ENCODE measurements around the gene SPATA31C2.
"Not testable (repeated sequence)": the region's sequence is repeated elsewhere in the genome, so short reads cannot be mapped to it uniquely, and the experiment has no call there.

Gene SPATA31C2

GRCh38 chr9:88138375-88138774, at the start of gene SPATA31C2:
SPATA31C2 (minus strand) TSS chr9:88138475; CDS start chr9:88138446, 29 bp downstream.
- not testable (repeated sequence) for FAIRE-seq

GRCh38 chr9:88187631-88188030, 49.4 kb upstream of the SPATA31C2 start:
- no peak for FAIRE-seq

GRCh38 chr9:88186495-88187110, 48.3 kb upstream of the SPATA31C2 start:
- no peak for FAIRE-seq

- no peak for FAIRE-seq
These were observed 46.7 kb upstream of the SPATA31C2 start for GRCh38 chr9:88184976-88185375.

- no peak for FAIRE-seq
These were observed 45.7 kb upstream of the SPATA31C2 start for GRCh38 chr9:88183798-88184495.

GRCh38 chr9:88182501-88182900, 44.2 kb upstream of the SPATA31C2 start:
- FAIRE-seq, result no peak

- FAIRE-seq, result no peak
These were observed 41.9 kb upstream of the SPATA31C2 start for GRCh38 chr9:88180081-88180765.

GRCh38 chr9:88179062-88179521, 40.8 kb upstream of the SPATA31C2 start:
- FAIRE-seq, result no peak

- FAIRE-seq, result no peak
These were observed 40.4 kb upstream of the SPATA31C2 start for GRCh38 chr9:88178641-88179040.

GRCh38 chr9:88177371-88177770, 39.1 kb upstream of the SPATA31C2 start:
- FAIRE-seq, result no peak

GRCh38 chr9:88174324-88174723, 36.0 kb upstream of the SPATA31C2 start:
- no peak for FAIRE-seq

- no peak for FAIRE-seq
These were observed 35.2 kb upstream of the SPATA31C2 start for GRCh38 chr9:88173378-88173999.

- FAIRE-seq, result no peak
These were observed 31.4 kb upstream of the SPATA31C2 start for GRCh38 chr9:88169700-88170099.

GRCh38 chr9:88168564-88168963, 30.3 kb upstream of the SPATA31C2 start:
- no peak for FAIRE-seq

- no peak for FAIRE-seq
These were observed 28.4 kb upstream of the SPATA31C2 start for GRCh38 chr9:88166660-88167059.

GRCh38 chr9:88164850-88165249, 26.6 kb upstream of the SPATA31C2 start:
- FAIRE-seq, result no peak

- FAIRE-seq, result no peak
These were observed 22.9 kb upstream of the SPATA31C2 start for GRCh38 chr9:88161144-88161543.

GRCh38 chr9:88143957-88144625, 5.8 kb upstream of the SPATA31C2 start:
- no peak for FAIRE-seq

GRCh38 chr9:88143179-88143578, 4.9 kb upstream of the SPATA31C2 start:
- FAIRE-seq, result no peak

GRCh38 chr9:88133552-88133951, 4.7 kb downstream of the SPATA31C2 start:
- not testable (repeated sequence) for FAIRE-seq

GRCh38 chr9:88129556-88129955, 8.7 kb downstream of the SPATA31C2 start:
- not testable (repeated sequence) for FAIRE-seq

- not testable (repeated sequence) for FAIRE-seq
These were observed 10.5 kb downstream of the SPATA31C2 start for GRCh38 chr9:88127700-88128300.
